ENCODE measurements around the gene IQSEC1.

The IQSEC1 gene

DNA sequence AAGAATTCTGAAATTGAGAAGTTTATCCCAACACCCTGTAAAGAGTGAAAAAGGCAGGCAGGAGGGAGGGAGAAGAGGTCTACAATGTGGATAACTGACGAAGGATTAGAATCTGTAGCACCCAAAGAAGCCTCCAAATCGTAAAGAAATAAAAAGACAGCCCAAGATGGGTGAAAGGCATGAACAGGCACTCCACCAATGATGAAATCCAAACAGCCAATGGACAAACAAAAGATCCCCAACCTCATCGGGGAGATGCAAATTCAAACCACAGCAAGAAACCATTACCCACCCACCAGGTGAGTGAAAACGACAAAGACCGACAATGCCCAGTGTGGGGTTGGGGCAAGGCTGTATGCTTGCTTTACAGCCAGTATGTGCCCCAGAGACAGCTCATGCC is 85.6 kb downstream of the IQSEC1 start:
- Mint-ChIP-seq H3K27ac (no peak overlapping the region), H3K27me3 (ENCODE audit: low read depth) (no peaks in the 10 kb centered on the region), H3K9me3 (no peaks in the 10 kb centered on the region), H3K4me1 (ENCODE audit: low read depth) (peaks cover 22% of the 10 kb centered on the region), H3K4me3 (no peak overlapping the region), H3K36me3 (ENCODE audit: low read depth) (peaks cover 4% of the 10 kb centered on the region)

DNA sequence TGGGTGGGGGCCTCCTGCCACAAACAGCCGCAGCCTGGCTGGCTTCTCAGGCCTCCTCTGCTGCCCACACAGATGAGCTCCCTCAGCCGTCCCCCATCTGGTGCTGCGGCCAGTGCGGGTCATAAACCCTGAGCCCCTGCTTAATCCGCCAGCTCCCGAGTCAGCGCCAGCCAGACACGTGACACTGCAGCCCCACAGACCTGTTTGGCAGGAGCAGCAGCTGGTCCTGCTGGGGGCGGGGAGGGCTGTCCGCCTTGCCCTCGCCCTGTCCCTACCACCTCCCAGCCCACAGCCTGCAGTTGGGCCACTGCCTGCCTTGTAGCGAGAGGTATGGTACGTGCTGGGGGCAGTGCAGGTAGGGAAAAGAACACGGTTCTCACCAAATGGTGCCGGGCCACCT is 86.2 kb downstream of the IQSEC1 start:
- peaks cover 5% of the 10 kb centered on the region for H3K36me3 Mint-ChIP-seq (ENCODE audit: low read depth)
- H3K27me3 Mint-ChIP-seq (ENCODE audit: low read depth) = no peaks in the 10 kb centered on the region
- H3K4me1 Mint-ChIP-seq (ENCODE audit: low read depth) = peaks cover 27% of the 10 kb centered on the region
- H3K27ac Mint-ChIP-seq = no peak overlapping the region
- H3K9me3 Mint-ChIP-seq = no peaks in the 10 kb centered on the region
- no peak overlapping the region for H3K4me3 Mint-ChIP-seq

GRCh38 chr3:12986521-12986920 is 86.7 kb downstream of the IQSEC1 start:
- peaks cover 27% of the 10 kb centered on the region for H3K4me1 Mint-ChIP-seq (ENCODE audit: low read depth)
- H3K27ac Mint-ChIP-seq = no peak overlapping the region
- no peak overlapping the region for H3K4me3 Mint-ChIP-seq
- H3K27me3 Mint-ChIP-seq (ENCODE audit: low read depth) = no peaks in the 10 kb centered on the region
- H3K9me3 Mint-ChIP-seq = no peaks in the 10 kb centered on the region
- H3K36me3 Mint-ChIP-seq (ENCODE audit: low read depth) = peaks cover 5% of the 10 kb centered on the region

DNA sequence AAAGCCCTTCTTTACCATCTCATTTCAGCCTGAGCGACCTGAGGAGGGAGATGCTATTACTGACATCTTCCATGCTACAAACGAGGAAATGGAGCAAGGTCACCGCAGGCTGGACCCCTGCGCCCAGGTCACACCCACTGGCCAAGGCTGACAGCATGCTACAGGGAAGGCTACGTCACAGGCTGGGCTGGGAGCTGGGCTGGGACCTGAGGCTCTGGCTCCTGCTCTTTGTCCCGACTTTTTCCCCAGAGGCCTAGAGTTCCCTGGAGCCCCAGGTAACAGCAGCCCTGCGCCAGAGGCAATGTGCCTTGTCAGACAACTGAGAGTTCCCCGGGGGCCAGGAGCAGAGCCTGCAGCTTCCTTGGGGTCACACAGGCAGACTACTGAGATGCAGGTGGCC is 87.2 kb downstream of the IQSEC1 start:
- no peak overlapping the region for H3K27ac Mint-ChIP-seq
- peaks cover 31% of the 10 kb centered on the region for H3K4me1 Mint-ChIP-seq (ENCODE audit: low read depth)
- no peak overlapping the region for H3K4me3 Mint-ChIP-seq
- H3K9me3 Mint-ChIP-seq = no peaks in the 10 kb centered on the region
- peaks cover 5% of the 10 kb centered on the region for H3K36me3 Mint-ChIP-seq (ENCODE audit: low read depth)
- H3K27me3 Mint-ChIP-seq (ENCODE audit: low read depth) = no peaks in the 10 kb centered on the region

GRCh38 chr3:12985148-12985547 is 88.1 kb downstream of the IQSEC1 start:
- H3K9me3 Mint-ChIP-seq = no peaks in the 10 kb centered on the region
- peaks cover 33% of the 10 kb centered on the region for H3K4me1 Mint-ChIP-seq (ENCODE audit: low read depth)
- no peak overlapping the region for H3K27ac Mint-ChIP-seq

GRCh38 chr3:12984023-12984823 is 89.0 kb downstream of the IQSEC1 start:
- Mint-ChIP-seq H3K36me3 (ENCODE audit: low read depth) (peaks cover 5% of the 10 kb centered on the region), H3K27ac (no peak overlapping the region), H3K4me1 (ENCODE audit: low read depth) (peaks cover 30% of the 10 kb centered on the region), H3K27me3 (ENCODE audit: low read depth) (no peaks in the 10 kb centered on the region), H3K9me3 (no peaks in the 10 kb centered on the region), H3K4me3 (no peak overlapping the region)

More at GRCh38 chr3:12985148-12985547, 88.1 kb downstream of the IQSEC1 start:
- no peaks in the 10 kb centered on the region for H3K27me3 Mint-ChIP-seq (ENCODE audit: low read depth)
- H3K36me3 Mint-ChIP-seq (ENCODE audit: low read depth) = peaks cover 5% of the 10 kb centered on the region
- H3K4me3 Mint-ChIP-seq = no peak overlapping the region

DNA sequence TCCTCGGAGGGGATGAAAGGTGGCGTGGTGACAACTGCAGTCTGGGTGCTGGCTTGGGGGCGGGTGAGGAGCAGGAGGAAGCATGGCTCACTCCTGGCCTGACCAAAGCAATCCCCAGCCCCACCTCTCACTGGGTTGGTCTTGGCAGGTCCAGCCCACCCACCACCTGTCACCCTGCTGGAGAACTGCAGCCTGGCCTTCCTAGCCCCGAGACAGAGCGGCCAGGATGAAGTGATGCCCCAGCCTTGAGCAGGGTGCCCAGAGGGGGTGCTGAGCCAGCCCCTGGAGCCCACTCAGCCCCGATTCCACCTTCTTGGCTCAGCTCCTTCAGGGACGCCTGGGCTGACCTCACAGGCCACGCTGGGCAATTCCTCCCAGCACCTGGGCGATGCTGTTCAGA is 89.9 kb downstream of the IQSEC1 start:
- Mint-ChIP-seq H3K27ac (no peak overlapping the region), H3K4me1 (ENCODE audit: low read depth) (peaks cover 25% of the 10 kb centered on the region), H3K27me3 (ENCODE audit: low read depth) (no peaks in the 10 kb centered on the region), H3K9me3 (no peaks in the 10 kb centered on the region), H3K4me3 (no peak overlapping the region), H3K36me3 (ENCODE audit: low read depth) (peaks cover 5% of the 10 kb centered on the region)

- Mint-ChIP-seq H3K9me3 (no peaks in the 10 kb centered on the region), H3K27ac (no peak overlapping the region), H3K4me3 (peak overlapping the region; percentile 13), H3K27me3 (ENCODE audit: low read depth) (no peaks in the 10 kb centered on the region), H3K36me3 (ENCODE audit: low read depth) (peaks cover 4% of the 10 kb centered on the region), H3K4me1 (ENCODE audit: low read depth) (peaks cover 25% of the 10 kb centered on the region)
Measured at GRCh38 chr3:12982619-12983101, 90.6 kb downstream of the IQSEC1 start.

DNA sequence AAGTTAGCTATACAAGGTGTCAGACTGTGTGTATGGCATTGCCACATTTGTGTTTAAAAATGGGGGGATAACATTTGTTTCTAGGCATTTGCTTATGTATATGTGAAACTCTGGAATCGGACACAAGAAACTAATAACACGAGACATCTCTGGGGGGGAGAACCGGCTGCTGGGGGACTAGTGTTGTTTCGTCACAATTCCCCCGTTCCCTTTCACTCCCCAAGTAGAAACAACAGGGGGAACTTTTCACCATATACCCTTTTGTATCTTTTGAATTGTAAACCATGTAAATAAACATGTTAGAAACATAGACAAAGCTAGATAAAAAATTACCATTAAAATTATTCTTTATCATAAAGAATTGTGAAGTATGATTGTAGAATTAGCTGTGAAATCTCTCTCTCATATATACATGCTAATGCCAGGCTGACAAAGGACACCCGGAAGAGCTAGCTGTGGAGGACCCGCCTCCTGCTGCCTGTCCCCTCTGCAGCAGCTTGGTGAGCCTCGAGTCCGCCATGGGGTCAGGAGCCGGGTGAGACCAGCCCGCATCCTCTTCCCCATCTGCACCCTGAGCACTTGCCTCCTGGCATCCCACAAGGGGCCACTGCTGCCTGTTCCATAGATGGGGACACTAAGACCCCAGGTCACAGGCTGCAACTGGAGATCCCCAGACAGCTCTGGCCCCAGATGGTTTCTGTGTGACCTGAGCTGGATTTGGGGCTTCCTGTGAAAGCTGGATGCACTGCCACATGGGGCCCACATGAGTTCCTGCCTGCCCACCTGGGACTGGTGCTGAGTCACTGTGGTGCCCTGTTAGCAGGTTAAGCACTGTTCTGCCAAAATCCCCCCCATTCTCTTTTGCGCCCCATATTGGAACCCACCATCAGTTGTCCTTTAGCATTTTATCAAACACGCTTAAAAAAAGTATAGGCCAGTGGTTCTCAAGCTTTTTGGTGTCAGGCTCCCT is 91.6 kb downstream of the IQSEC1 start:
- no peak overlapping the region for H3K4me3 Mint-ChIP-seq
- H3K27me3 Mint-ChIP-seq (ENCODE audit: low read depth) = no peaks in the 10 kb centered on the region
- H3K27ac Mint-ChIP-seq = peak overlapping the region; percentile 26
- H3K36me3 Mint-ChIP-seq (ENCODE audit: low read depth) = peaks cover 3% of the 10 kb centered on the region
- peaks cover 25% of the 10 kb centered on the region for H3K4me1 Mint-ChIP-seq (ENCODE audit: low read depth)
- no peaks in the 10 kb centered on the region for H3K9me3 Mint-ChIP-seq

GRCh38 chr3:12980596-12981290 is 92.5 kb downstream of the IQSEC1 start:
- Mint-ChIP-seq H3K4me1 (ENCODE audit: low read depth) (peaks cover 25% of the 10 kb centered on the region), H3K9me3 (no peaks in the 10 kb centered on the region), H3K36me3 (ENCODE audit: low read depth) (peaks cover 5% of the 10 kb centered on the region), H3K27ac (no peak overlapping the region), H3K4me3 (no peak overlapping the region), H3K27me3 (ENCODE audit: low read depth) (no peaks in the 10 kb centered on the region)

- H3K4me3 Mint-ChIP-seq = no peak overlapping the region
- no peaks in the 10 kb centered on the region for H3K9me3 Mint-ChIP-seq
- H3K4me1 Mint-ChIP-seq (ENCODE audit: low read depth) = peaks cover 25% of the 10 kb centered on the region
- peaks cover 8% of the 10 kb centered on the region for H3K36me3 Mint-ChIP-seq (ENCODE audit: low read depth)
- H3K27ac Mint-ChIP-seq = no peak overlapping the region
- no peaks in the 10 kb centered on the region for H3K27me3 Mint-ChIP-seq (ENCODE audit: low read depth)
Measured at GRCh38 chr3:12979947-12980487, 93.2 kb downstream of the IQSEC1 start.

DNA sequence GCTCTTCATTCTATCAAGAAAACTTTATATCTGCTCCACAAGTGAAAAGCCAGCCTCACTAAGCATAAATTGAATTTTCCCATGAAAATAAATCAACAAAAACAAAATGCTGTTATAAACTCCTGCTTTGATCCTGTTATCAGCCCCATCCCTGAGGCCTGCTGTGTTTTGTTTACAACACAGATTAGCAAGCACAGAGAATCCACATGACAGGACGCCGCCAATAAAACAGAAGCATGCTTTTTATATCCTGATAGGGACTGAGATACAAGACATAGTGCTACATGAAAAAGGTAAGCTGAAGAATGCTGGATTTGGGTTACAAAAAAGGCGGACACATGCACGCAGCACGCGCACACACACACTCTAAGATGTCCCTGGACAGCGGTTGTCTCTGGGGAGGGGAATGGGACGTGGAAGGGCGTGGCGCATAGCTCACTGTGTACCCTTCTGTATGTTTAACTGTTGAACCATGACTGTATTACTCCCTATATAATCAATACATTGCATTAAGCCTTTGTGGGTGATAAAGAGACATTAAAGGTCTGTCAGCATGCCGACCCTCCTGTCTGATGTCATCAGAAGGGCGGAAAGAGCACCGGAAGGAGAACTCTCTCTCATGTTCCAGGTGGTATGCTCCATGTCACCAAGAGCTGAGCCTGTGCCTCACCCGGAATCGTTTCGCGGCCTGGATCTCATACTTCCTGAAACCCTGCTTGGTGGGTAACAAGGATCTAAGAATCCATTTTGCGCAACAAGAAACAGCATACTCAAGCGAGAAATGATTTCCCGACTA is 93.9 kb downstream of the IQSEC1 start:
- H3K4me1 Mint-ChIP-seq (ENCODE audit: low read depth) = peaks cover 25% of the 10 kb centered on the region
- no peaks in the 10 kb centered on the region for H3K9me3 Mint-ChIP-seq
- H3K4me3 Mint-ChIP-seq = no peak overlapping the region
- H3K27ac Mint-ChIP-seq = no peak overlapping the region
- no peaks in the 10 kb centered on the region for H3K27me3 Mint-ChIP-seq (ENCODE audit: low read depth)
- peaks cover 8% of the 10 kb centered on the region for H3K36me3 Mint-ChIP-seq (ENCODE audit: low read depth)

DNA sequence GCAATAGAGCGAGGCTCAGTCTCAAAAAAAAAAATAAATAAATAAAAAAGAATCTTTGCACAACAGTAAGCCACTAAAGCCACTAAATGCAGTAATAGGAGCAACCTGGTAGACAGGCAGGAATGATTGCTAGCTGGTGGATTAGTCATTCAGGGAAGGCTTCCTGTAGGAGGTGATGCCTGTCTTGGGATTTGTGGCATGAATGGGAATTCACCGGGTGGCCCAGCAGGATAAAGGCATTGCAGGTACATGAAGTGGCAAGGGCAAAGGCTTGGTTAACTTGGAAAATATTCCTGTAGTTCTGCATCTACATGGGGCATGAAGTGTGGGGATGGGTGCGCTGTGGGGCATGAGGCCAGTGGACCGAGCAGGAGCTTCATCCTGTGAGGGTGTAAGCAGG is 94.5 kb downstream of the IQSEC1 start:
- H3K36me3 Mint-ChIP-seq (ENCODE audit: low read depth) = peaks cover 8% of the 10 kb centered on the region
- H3K4me1 Mint-ChIP-seq (ENCODE audit: low read depth) = peaks cover 21% of the 10 kb centered on the region
- no peak overlapping the region for H3K27ac Mint-ChIP-seq

More for the DNA sequence above, 94.5 kb downstream of the IQSEC1 start:
- H3K9me3 Mint-ChIP-seq = no peaks in the 10 kb centered on the region
- H3K4me3 Mint-ChIP-seq = no peak overlapping the region
- H3K27me3 Mint-ChIP-seq (ENCODE audit: low read depth) = no peaks in the 10 kb centered on the region
